COR-L47 (cell line): Measurements from ENCODE around the gene HDAC5.
"Not testable (repeated sequence)": the region's sequence is repeated elsewhere in the genome, so short reads cannot be mapped to it uniquely, and the experiment has no call there.

Experiments
- DNase-seq: peaks from one replicate; lab custom pipeline; 2025; lab: John Stamatoyannopoulos, UW

HDAC5 gene

DNA sequence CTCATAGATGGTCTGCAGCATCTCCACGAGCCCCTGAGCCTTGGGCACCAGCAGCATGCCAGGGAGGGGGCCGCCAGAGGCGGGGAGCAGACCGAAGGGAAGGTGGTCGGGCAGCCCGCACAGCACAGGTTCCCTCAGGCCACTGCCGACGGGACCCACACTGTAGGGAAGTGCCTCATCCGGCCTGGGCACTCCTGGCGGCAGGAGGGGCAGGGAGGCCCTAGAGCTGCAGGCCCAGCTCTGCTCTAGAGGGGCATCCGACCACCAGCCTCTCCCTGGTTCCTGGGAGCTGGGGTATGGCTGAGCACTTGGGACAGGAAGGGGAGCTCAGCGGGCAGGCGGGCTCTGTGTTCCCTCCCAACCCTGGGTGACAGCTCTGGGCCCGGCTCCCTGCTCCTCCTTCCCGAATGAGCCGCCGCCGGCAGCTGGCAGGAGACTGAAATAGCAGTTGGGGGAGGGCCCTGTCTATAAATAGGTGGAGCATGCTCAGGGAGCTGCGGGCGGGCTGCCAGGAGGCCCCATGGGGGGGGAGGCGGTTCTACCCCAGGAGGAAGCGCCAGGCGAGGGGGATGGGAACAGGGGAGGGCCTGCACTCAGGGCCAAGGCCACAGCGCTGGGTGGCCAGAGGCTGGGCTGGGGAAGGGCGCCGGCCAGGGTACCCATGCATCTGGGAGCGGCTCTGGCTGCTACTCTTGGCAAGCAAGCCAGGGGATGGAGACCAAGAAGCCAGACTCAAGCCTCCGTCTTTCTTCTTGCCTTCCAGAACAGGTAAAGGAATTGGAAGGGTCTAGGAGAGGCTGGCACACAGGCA, 12.4 kb downstream of the HDAC5 start:
- peak; percentile 97 for DNase-seq

DNA sequence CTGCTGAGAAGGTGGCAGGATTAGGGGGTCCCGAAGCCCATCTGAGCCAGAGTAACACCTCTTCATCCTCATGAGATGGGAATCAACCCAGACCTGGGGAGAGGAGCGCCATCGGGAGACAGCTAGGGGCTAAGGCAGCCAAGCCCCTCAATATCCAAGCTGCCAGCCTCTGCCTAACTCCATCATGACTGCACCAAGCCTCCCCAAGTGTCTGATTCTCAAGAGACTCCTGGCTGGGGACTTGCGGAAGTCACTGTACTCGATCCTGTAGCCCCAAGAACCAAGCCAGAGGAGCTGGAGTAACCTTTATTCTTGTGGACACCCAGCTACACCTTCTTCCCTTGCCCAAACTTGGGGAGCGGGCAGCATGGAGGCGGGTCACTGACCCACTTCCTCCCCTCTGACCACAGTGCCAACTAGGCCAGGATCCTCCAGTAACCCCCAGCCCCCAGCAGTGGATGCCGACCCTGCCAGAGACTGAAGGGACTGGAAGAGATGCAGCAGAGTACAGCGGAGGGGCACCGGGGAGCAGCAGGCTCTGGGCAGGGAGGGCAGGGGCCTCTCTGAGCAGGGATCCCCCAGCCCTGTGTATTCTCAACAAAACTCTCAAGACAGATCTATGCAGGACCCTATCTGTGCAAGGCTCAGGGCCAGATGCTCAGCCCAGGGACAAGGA, 13.3 kb downstream of the HDAC5 start:
- DNase-seq: no peak

DNA sequence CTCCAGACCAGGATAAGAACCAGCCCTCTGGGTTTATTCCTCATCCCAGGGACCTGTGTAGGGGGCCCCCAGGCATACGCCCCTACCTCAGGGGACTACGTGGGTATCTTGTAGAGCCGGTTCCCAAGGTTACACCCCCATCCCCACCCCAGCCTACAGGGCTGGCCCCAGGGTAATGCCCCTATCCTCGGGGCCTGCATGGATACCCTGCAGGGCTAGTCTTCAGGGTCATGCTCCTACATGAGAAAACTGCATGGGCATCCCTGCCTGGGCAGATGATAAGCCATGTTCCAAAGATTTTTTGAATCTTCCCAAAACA, 14.2 kb downstream of the HDAC5 start:
- DNase-seq: no peak

DNA sequence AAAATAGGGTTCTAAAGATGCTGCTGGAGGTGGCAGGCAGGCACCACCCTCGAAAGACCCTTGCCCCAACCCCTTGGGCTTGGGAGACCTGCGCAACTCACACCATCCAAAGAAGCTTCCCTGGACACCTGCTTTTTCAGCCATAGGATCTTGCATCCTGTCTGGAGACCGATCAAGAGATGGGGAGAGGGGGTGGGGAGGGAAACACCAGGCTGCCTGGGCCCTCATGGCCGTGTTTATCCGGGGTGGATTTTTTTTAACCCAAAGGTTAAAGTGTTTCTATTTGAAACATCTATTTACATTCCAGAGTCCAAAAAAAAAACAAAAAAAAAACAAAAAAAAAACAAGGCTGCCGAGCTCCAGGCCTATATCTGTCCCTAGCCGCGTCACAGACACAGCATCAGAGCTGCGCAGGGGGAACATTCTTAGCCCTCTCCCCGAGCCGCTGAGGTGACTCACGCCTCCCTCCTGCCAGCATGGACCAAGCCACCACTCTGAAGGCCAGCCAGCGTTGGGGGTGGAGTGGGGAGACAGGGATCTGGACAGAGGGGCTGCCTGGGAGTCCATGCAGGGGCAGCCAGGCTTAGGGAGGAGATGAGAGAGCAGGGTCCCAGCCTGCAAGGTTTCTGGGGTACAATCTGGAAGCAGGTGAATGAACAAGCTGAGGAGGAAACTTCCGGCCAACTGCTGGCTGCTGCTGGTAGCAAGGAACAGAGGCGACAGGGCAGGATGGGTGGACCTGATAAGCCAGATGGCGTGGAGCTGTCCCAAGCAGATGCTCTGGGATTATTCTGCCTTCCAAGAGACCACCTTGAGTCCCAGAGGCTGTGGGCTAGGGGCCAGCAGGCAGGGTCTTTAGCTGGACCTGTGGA, 14.8 kb downstream of the HDAC5 start:
- DNase-seq: no peak

DNA sequence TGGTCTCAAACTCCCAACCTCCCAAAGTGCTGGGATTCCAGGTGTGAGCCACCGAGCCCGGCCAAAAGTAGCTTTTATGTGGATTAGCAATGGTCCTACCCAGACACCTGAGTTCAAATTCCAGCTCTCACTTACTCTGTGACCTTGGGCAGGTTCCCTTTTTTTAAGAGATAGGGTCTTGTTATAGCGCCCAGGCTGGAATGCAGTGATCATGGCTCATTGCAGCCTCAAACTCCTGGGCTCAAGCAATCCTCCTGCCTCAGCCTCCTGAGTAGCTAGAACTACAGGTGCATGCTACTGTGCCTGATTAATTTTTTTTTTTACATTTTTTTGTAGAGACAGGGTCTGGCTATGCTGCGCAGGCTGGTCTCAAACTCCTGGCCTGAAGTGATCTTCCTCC, 16.6 kb downstream of the HDAC5 start:
- no peak for DNase-seq

DNA sequence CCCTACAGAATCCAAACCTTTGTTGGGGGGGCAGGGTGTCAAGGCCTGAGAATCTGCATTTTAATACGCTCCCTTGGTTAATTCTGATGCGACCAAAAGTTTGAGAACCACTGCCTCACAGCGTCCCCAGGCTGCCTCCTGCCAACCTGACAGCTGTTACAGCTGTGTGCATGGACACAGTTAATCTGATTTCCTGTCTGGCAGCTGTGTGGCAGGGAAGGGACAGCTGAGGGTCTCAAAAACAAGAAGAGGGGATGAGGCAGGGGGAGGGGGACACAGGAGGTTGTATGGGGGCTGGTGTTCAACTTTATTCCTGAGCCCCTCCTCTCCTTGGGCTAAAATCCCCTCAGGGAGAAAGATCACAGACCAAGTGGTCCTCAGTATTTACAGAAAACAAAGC, 17.5 kb downstream of the HDAC5 start:
- DNase-seq: no peak

DNA sequence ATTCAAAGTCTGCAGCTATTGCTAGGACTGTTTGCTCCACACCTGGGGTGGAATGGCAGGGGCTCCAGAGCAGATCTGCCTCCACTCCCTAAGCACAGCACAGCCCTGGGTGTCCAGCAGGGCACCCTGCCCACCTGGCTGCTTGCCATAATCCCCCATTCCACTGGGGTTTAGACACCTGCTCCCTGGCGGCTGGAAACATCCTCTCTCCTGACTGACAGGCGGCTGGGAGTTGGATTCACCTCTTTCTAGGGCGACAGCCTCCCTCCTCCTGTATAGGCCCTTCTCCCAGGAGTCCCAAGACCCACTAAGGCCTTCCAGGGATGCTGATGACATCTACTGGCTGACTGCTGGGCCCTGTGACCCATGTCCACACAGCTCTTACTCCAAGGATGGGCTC, 18.0 kb downstream of the HDAC5 start:
- peak; percentile 83 for DNase-seq

DNA sequence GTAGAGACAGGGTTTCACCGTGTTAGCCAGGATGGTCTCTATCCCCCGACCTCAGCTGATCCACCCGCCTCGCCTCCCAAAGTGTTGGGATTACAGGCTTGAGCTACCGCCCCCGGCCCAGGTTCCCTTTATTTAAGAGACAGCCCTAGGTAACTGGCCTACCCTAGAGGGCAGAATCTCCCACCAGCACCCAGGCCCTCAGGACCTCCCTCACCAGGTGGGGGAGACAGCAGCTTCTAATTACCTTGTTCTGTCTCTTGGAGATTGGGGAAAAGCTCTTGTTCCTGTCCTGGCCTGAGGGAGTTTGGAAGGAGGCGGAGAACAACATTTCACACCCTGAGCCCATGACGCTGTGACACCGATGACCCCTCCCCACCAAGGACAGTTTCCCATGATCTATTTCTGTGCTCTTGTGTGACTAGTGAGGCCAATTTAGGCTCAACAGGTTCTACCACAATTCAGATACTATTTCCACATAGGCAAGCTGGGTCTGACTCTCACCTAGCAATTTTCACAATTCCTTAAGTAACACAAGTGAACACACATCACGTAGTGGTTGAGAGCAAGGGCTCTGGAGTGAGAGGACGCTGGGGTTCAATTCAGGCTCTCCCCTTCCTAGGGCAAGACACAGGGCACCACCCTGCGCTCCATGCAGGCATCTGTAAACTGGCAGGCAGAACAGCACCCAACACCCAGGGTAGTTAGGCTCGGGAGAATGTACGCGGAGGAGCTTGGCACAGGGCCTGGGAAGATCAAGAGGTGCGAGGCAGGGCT, 20.4 kb downstream of the HDAC5 start:
- no peak for DNase-seq

DNA sequence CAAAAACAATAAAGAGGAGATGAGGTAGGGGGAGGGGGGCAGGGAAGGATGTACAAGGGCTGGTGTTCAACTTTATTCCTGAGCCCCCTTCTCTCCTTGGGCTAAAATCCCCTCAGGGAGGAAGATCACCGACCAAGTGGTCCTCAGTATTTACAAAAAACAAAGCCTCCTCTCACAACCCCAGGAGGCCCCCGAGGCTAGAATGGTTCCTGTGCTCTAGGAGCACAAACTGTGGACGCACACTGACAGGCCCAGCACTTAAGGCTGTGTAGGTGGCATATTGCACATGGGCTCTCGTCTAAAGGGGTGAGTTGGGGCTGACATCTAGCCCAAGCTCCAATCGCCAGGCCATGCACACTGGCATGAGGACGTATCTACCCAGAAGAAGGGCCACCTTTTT, 21.6 kb downstream of the HDAC5 start:
- DNase-seq: not testable (repeated sequence)

DNA sequence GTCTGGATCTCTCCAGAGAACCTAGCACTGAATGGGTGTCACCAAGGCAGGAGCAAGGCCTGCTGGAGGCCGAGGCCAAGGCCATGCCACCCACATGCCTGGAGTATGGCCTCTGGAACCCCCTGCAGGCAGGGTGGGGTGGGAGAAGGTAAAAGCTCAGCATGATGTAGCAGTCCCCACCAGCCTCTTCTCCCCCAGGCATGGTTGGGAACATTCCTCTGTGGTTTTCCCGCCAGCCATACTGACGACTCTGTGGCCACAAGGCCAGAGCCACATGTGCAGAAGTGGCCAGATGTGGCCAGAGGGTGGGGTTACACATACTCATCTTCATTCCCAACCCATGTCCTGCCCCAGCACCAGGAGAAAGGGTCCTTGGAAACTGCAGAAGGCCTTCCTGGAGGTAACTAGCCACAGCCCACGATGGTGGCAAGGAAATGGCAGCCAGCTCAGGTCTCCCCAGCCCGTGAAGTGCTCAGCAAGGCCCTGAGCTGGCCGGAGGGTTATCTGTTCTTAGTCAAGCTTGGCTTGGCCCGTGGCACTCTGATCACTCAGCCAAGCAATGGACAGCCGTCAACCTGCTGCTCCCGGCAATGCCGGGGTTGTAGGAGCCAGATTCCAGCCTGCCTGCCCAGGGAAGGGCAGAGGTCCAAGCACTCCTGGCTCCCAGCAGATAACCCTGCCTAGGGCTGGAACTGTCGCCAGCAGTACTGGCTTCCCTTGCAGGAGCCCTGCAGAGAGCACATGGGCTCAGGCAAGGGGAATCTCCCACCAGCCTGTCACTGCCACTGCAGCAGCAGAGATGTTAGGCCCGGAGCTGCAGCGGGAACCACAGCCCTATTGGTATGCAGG, 26.1 kb downstream of the HDAC5 start:
- DNase-seq: no peak

DNA sequence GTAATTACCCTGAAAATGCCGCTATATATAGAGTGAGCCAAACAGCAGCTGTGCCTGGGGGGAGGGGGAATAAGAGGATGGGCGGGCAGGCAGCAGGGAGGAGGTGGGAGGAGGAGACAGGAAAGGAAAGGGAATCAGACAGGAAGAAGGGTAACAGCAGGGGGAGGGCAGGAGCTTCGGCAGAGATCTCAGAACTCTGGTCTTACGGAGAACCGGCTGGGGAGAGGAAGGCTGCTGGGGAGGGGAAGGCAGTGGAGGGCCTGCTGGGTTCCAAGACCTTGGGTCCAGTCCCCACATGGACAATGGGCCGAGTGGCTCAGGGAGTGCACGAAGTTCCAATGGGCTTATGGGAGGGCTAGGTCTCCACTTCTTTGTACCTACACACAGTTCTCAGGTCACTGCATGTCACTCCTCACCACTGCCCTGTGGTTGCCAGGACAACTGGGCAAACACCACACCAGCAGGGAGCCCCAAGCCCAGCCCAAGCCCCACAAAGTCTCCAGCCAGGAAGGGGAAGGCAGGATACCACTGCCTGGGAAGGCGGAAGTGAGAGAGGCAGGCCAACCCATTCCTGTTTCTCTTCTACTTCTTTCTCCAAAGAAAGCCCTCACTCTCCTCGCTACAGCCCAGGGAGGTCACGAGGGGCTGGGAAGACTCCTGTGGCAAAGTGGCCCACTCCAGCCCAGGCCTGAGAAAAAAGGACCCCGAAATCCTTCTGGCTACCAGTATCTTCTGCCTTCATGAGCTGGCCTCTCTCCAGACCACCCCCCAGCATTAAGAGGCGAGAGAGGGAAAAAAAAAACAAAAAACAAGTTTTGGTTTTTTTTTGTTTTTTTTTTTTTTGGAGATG, 27.6 kb downstream of the HDAC5 start:
- DNase-seq: peak; percentile 84

DNA sequence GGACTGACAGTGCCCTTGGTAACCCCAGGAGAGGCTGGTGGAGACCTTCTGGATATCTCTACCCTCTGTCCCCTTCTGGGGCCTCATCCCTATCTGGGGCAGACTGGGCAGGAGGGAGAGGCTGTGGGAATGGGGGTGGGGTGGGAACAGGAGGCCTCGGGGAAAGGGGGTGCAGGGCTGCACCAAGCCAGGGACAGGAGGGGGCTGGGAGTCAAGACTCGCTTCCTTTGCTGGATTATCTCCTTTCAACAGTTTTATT, 28.1 kb downstream of the HDAC5 start:
- no peak for DNase-seq

DNA sequence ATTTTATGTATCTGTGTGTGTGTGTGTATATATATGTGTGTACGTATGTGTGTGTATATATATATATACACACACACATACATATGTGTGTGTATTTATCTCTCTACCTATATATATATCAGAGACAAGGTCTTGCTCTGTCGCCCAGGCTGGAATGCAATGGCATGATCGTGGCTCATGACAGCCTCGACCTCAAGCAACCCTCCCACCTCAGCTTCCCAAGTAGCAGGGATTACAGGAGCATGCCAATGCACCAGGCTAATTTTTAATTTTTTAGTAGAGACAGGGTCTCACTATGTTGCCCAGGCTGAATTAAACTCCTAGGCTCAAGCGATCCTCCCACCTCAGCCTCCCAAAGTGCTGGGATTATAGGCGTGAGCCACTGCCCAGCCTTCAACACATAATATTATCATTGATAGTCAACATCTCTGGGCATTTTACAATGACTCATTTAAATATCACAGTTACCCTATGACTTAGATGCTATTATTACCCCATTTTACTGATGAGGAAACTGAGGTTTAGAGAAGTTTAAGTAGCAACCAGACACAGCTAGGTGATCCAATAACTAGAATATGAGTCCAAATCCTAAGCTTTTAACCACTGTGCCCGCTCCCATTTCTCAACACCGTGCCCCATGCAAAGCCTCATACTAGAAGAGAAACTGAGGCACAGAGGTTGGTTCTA, 28.6 kb downstream of the HDAC5 start:
- DNase-seq: no peak

DNA sequence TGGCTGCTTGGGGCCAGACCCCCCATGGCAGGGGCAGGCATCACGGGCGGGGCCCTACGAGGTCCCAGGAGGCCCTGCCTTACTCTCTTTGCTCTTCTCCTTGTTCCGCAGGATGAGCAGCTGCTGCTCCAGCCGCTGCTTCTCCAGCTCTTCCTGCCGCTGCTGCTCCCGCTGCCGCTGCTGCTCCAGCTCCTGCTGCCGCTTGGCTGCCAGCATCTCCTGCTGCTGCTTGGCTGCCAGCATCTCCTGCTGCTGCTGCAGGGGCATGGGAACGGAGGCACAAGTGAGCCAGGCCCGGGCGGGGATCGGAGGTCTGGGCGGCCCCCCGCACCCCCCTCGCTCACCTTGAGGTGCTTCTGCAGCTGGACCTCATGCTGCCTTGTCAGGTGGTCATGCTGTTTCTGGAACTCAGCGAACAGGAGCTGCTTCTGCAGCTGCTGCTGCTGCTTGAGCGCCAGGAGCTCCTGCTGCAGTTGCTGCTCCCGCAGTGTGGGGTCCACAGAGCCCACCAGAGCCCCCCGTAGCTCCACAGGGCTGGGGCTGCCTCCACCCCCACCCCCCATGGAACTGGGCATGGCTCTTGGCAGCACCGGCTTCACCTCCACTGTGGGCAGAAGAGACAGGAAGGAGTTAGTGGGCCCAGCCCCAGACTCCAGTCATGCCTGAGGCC, 30.1 kb downstream of the HDAC5 start:
- no peak for DNase-seq

DNA sequence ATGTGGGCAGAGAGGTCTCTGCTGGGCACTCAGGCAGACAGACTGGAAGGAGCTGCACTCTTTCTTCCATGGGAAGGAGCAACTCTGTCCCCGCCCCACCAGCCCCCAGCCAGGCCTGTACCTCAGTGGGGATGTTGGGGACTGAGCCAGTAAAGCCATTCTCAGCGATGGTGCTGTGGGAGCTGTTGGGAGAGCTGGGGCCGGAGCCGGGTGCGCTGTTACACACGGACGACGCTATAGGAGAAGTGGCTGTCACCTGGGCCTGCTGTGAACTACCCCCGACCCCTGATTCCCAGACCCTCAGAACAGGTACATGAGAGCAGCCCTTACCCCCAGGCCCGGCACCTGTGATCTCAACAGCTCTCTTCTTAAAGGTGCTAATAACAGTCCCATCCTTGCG, 31.4 kb downstream of the HDAC5 start:
- DNase-seq: no peak

DNA sequence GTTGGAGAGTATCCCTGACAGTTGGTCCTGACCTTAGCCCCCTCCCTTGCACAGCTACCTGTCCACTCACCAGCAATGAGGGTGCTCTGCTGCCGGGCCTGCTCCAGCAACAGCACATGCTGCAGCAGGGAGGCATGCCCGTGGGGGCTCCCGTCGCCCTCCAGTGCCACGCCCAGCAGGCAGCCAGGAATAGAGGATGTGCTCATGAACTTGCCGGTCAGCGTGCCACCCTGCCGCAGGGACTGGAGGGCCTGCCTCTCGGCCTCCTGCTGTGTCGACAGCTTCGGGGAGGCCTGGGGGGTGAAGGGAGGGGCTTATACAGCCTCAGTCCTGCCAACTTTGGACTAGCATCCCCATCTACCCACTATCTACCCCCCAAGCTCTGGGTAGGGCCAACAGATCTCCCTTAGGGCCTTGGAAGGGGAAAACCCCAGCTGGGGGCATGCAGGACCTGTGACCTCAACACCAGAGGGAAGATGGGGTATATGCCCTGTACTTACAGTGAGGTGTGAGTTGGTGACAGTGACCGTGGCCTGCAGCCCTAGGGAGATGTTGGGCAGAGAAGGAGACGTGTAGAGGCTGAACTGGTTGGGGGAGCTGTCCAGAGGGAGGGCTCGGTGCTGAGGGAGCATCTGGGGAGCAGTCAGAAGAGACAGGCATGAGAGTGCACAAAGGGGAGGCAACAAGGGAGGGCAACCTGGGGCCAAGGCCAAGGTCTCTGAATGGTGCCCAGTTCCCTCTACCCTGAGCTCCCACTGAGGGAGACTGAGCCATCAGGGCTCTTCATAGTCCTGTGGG, 32.0 kb downstream of the HDAC5 start:
- DNase-seq: no peak

DNA sequence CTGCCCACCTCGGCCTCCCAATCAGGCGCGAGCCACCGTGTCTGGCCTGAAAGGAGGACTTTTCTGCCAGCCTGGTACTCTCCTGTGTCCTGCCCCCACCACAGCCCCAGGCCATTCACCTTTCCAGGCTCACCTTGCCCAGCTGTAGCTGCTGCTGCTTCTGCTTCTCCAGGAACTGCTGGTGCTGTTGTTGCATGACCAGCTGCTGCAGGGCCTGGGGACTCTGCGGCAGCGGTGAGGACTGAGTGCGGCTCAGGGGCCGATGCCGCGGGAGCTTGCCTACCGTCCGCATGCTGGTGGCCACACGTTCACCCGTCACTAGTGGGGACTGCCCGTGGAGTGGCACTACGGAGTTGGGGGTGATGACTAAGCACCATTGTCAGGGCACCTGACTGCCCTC, 35.2 kb downstream of the HDAC5 start:
- DNase-seq: no peak

DNA sequence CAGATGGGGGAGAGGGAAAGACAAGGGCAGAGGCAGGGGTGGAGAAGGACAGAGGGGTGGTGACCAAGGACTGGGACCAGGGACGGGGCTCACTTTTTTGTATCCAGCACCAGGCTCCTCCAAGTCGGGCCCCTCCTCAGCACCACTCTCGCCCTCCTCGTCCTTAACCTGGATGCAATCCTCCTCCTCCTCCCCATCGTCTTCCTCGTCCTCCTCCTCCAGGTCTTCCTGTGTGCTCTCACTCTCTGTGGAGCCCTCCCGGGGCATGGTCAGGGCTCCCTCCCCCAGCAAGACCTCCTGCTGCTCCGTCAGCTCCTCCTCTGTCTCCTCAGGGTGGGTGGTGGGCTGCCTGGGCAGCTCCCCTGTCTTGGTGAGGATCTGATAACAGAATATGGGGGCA, 36.1 kb downstream of the HDAC5 start:
- DNase-seq: no peak
